Measurements from ENCODE around the gene ADRM1. TPM values are rescaled to one million over a fixed set of nuclear protein-coding genes. Genes with fewer than 3 reads are reported as not detected.

Gene ADRM1
- total RNA-seq, 2 donors from 2014 or later: 67.3 to 132 TPM

DNA sequence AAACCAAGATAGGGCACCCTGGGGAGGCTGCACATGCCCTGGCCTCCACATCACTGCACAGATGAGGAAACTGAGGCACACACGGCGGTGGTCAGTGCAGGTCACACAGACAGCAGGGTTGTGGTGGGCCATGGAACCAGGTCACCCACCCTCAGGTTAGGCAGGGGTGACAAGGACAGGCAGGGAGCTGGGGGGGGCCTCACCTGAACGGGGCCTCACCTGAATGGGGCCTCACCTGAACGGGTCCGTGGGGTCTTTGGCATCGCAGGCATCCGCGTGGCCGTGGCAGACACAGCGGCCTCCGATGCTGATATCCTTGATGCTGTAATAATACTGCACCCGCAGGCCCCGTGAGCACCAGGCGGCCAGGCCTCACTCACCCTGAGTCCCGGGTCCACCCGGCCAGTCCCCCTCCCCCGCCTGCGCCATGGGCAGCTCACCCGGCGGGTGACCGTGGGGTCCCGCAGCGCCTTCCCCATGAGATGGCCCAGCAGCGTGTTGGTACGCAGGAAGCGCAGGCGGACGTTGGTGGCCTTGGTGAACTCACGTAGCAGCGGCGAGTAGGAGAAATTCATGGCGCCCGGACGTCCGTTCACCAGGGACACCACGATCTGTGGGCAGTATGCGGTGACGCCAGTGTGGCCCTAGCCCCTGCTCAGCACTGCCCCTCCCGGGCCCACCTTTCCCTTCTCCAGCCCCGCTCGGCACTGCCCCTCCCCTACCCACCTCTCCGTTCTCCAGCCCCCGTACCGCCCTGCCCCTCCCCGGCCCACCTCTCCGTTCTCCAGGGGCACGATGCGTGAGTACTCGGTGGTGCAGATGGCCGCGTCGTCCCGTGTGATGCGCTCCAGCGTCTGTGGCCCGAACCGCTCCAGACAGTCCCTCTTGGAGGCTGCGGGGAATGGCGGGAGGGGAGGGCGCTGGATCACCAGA lies 48.9 kb downstream of the ADRM1 start:
- Mint-ChIP-seq H3K4me3 (no peak overlapping the region), H3K27me3 (no peaks in the 10 kb centered on the region), H3K27ac (no peak overlapping the region), H3K9me3 (peaks cover 4% of the 10 kb centered on the region), H3K36me3 (ENCODE audit: low read depth) (no peaks in the 10 kb centered on the region), H3K4me1 (no peaks in the 10 kb centered on the region)
- ATAC-seq (replicated peaks): no peak

- Mint-ChIP-seq H3K27ac (no peak overlapping the region), H3K4me3 (no peak overlapping the region), H3K4me1 (no peaks in the 10 kb centered on the region), H3K9me3 (peaks cover 4% of the 10 kb centered on the region), H3K36me3 (ENCODE audit: low read depth) (no peaks in the 10 kb centered on the region), H3K27me3 (no peaks in the 10 kb centered on the region)
- ATAC-seq (replicated peaks): no peak
Measured at GRCh38 chr20:62352402-62353288, 49.8 kb downstream of the ADRM1 start.

GRCh38 chr20:62353289-62354030 lies 50.7 kb downstream of the ADRM1 start:
- no peaks in the 10 kb centered on the region for H3K27me3 Mint-ChIP-seq
- no peak for ATAC-seq (replicated peaks)
- H3K36me3 Mint-ChIP-seq (ENCODE audit: low read depth): no peaks in the 10 kb centered on the region
- no peak overlapping the region for H3K27ac Mint-ChIP-seq
- no peak overlapping the region for H3K4me3 Mint-ChIP-seq
- H3K9me3 Mint-ChIP-seq: peaks cover 4% of the 10 kb centered on the region
- H3K4me1 Mint-ChIP-seq: no peaks in the 10 kb centered on the region

GRCh38 chr20:62354031-62354808 lies 51.4 kb downstream of the ADRM1 start:
- Mint-ChIP-seq H3K36me3 (ENCODE audit: low read depth) (no peaks in the 10 kb centered on the region), H3K9me3 (no peaks in the 10 kb centered on the region), H3K4me3 (no peak overlapping the region), H3K27ac (no peak overlapping the region), H3K27me3 (no peaks in the 10 kb centered on the region), H3K4me1 (no peaks in the 10 kb centered on the region)
- no peak for ATAC-seq (replicated peaks)

GRCh38 chr20:62354811-62355341 lies 52.1 kb downstream of the ADRM1 start:
- Mint-ChIP-seq H3K27me3 (no peaks in the 10 kb centered on the region), H3K9me3 (no peaks in the 10 kb centered on the region), H3K4me3 (no peak overlapping the region), H3K4me1 (no peaks in the 10 kb centered on the region), H3K27ac (no peak overlapping the region), H3K36me3 (ENCODE audit: low read depth) (no peaks in the 10 kb centered on the region)
- ATAC-seq (replicated peaks): no peak

DNA sequence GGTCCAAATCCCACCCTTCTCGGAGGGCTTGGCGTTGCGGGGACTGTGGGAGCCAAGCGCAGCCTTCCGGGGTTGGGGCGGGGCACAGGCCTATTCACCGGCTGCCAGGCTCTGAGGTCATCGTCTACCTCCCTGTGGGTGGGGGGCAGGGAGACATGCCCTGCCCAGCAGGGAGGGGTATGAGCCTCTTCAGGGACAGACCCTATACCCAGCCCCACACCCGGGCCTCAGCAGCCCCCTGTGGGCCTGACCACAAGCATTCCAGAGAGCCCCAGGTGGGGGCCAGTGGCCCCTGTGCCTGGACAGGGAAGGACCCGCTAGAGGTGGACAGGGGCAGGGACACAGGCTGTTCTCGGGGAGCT lies 52.7 kb downstream of the ADRM1 start:
- H3K36me3 Mint-ChIP-seq (ENCODE audit: low read depth): no peaks in the 10 kb centered on the region
- H3K4me3 Mint-ChIP-seq: no peak overlapping the region
- ATAC-seq (replicated peaks): no peak
- H3K4me1 Mint-ChIP-seq: no peaks in the 10 kb centered on the region
- no peak overlapping the region for H3K27ac Mint-ChIP-seq
- H3K9me3 Mint-ChIP-seq: no peaks in the 10 kb centered on the region
- no peaks in the 10 kb centered on the region for H3K27me3 Mint-ChIP-seq

DNA sequence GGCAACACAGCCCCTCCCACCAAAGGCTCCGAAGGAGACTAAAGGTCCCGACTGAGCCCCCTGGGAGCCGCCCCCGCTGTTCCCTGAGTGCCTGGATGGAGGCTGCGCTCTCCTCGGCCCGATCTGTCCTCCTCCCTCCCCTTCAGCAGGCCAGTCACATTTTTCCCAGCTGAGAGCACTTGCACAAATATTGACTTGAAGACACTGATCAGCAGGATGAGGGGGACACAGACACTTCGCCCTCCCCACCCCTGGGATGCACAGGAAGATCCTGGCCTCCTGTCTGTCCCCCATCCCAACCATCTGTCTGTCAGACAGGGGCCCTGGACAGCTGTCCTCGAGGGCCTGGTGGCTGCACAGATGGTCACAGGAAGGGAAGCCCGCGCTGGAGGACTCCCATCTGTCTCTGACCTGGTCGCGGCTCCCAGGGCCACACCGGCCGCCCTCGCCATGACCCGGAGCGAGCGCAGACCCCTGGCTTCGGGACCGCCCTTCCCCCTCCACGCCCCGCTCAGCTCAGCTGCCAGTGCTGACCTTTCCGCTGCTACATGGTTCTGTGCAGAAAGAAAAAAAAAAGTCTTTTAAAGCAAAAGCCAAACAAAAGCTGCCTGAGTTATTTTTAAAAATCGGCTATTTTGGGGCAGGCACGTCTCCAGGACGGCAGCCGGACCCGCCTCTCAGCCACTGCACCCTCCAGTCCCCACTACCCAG lies 53.2 kb downstream of the ADRM1 start:
- H3K27me3 Mint-ChIP-seq: no peaks in the 10 kb centered on the region

GRCh38 chr20:62356589-62357186 lies 53.9 kb downstream of the ADRM1 start:
- H3K27me3 Mint-ChIP-seq: no peaks in the 10 kb centered on the region
- H3K36me3 Mint-ChIP-seq (ENCODE audit: low read depth): no peaks in the 10 kb centered on the region
- H3K9me3 Mint-ChIP-seq: no peaks in the 10 kb centered on the region
- no peak overlapping the region for H3K4me3 Mint-ChIP-seq
- H3K4me1 Mint-ChIP-seq: no peaks in the 10 kb centered on the region
- ATAC-seq (replicated peaks): no peak
- no peak overlapping the region for H3K27ac Mint-ChIP-seq

More for the DNA sequence above, 53.2 kb downstream of the ADRM1 start:
- no peak overlapping the region for H3K4me3 Mint-ChIP-seq
- no peaks in the 10 kb centered on the region for H3K9me3 Mint-ChIP-seq
- no peaks in the 10 kb centered on the region for H3K36me3 Mint-ChIP-seq (ENCODE audit: low read depth)
- no peaks in the 10 kb centered on the region for H3K4me1 Mint-ChIP-seq
- ATAC-seq (replicated peaks): no peak
- no peak overlapping the region for H3K27ac Mint-ChIP-seq

GRCh38 chr20:62357187-62357667 lies 54.4 kb downstream of the ADRM1 start:
- Mint-ChIP-seq H3K36me3 (ENCODE audit: low read depth) (no peaks in the 10 kb centered on the region), H3K4me3 (no peak overlapping the region), H3K27me3 (no peaks in the 10 kb centered on the region), H3K27ac (no peak overlapping the region), H3K4me1 (no peaks in the 10 kb centered on the region), H3K9me3 (no peaks in the 10 kb centered on the region)
- no peak for ATAC-seq (replicated peaks)

DNA sequence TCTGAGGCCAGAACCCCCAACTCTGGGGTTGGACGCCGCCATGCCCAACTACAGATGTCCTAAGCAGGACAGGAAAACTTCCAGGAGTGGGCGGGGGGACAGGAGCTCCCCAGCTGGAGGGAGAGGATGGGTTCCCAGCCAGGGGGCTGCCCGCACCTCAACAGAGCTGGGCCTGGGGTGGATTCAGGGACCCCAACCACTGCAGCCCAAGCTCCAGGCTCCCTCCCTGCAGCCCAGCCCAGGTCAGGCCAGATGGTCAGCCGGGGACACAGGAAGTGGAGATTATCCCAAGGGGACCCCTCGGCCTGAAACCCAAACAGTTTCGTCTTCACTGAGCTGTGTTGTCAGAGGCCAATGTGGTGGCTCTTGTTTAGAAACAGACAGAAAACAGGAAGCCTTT lies 54.9 kb downstream of the ADRM1 start:
- Mint-ChIP-seq H3K27me3 (no peaks in the 10 kb centered on the region), H3K4me1 (no peaks in the 10 kb centered on the region), H3K4me3 (no peak overlapping the region), H3K36me3 (ENCODE audit: low read depth) (no peaks in the 10 kb centered on the region), H3K27ac (no peak overlapping the region), H3K9me3 (no peaks in the 10 kb centered on the region)
- no peak for ATAC-seq (replicated peaks)

Measured in activated T-helper 17 cell treated with anti-CD3 and anti-CD28 coated beads, Interleukin-2, amount 50 U/mL, for 72 hours (primary cell).